Lung (tissue), 12 donors: ENCODE data around the gene MAP1S. TPM values are rescaled to one million over a fixed set of nuclear protein-coding genes. Genes with fewer than 3 reads are reported as not detected.
A peak's percentile ranks its signal among the peaks of the same experiment; 100 is the strongest.

ENCODE experiments used
- ATAC-seq: fragments of 200-7000 bp; cut with Tn5 transposase; one replicate; pipeline ENCODE4 v1.9.1; 2020; ENCODE audit warnings: moderate number of reproducible peaks; ENCODE audit not compliant: insufficient read depth, low FRiP score
- DNase-seq, 3 donors: peaks; one replicate each; pipeline ENCODE4 v3.0.0-alpha.2; 2013 to 2017
- H3K27ac ChIP-seq, 2 donors: one replicate each; pipeline ENCODE4 v1.5.1; 2013; ENCODE audit warnings: mild to moderate bottlenecking in 2 of 2, moderate library complexity in 2 of 2, control low read depth in 1 of 2, inconsistent platforms in 1 of 2, low read depth in 1 of 2, low read length in 1 of 2
- H3K27me3 ChIP-seq, 3 donors: one replicate each; pipeline ENCODE4 v1.5.1; 2013; ENCODE audit warnings: low read length in 2 of 3; ENCODE audit not compliant: control insufficient read depth in 3 of 3, insufficient read depth in 3 of 3
- H3K36me3 ChIP-seq, 4 donors: one replicate each; pipeline ENCODE4 v1.5.1; 2013; ENCODE audit warnings: low read length in 4 of 4, mild to moderate bottlenecking in 1 of 4, moderate library complexity in 1 of 4; ENCODE audit not compliant: control insufficient read depth in 4 of 4, insufficient read depth in 4 of 4
- H3K4me1 ChIP-seq, 5 donors: one replicate each; pipeline ENCODE4 v1.5.1; 2013; ENCODE audit warnings: low read length in 5 of 5, mild to moderate bottlenecking in 2 of 5, moderate library complexity in 1 of 5; ENCODE audit not compliant: control insufficient read depth in 5 of 5, insufficient read depth in 5 of 5
- H3K4me3 ChIP-seq: one replicate; pipeline ENCODE4 v1.5.1; 2013; ENCODE audit warnings: mild to moderate bottlenecking, control low read depth, moderate library complexity
- H3K9ac ChIP-seq, 2 donors: one replicate each; pipeline ENCODE4 v1.5.1; 2013; ENCODE audit warnings: low read length in 2 of 2, control low read depth in 1 of 2; ENCODE audit not compliant: insufficient read depth in 1 of 2
- H3K9me3 ChIP-seq, 4 donors: one replicate each; pipeline ENCODE4 v1.5.1; 2013; ENCODE audit warnings: low read length in 3 of 4, mild to moderate bottlenecking in 1 of 4, moderate library complexity in 1 of 4; ENCODE audit not compliant: control insufficient read depth in 4 of 4, insufficient read depth in 3 of 4
- whole genome bisulfite sequencing, 2 donors: extraction: QIAGEN DNeasy Blood & Tissue Kit; methylation state at CpG; one replicate each; pipeline ENCODE4 v1.1.7; 2013; 5-methylcytosine and 5-hydroxymethylcytosine counted together
- polyA plus RNA-seq, 2 donors: library from polyadenylated mRNA; stranded (reverse); fragments of 200-250 nt; gene quantifications; one replicate each; pipeline ENCODE4 v1.2.1, GENCODE V29; 2013
- total RNA-seq, 2 donors: library from RNA; depleted of rRNA in 1 of 2; stranded (reverse); fragments of >200 nt in 1 of 2; gene quantifications; one replicate each; pipeline ENCODE4 v1.2.1, GENCODE V29; 2014 to 2021
- TF ChIP-seq, protein P1 (sequence below): IDR thresholded peaks from 2 replicates; pipeline ENCODE4 v1.5.1; 2012; ENCODE audit warnings: mild to moderate bottlenecking; ENCODE audit errors: control extremely low read depth, extremely low read depth
- donor health status: control.
- donor health status: control.
- donor health status: Bipolar disorder and iron deficiency.
- donor health status: healthy.
- donor health status: DM: yes; HTN: yes; CAD: no.

The MAP1S gene
- total and polyA plus RNA-seq, 4 donors: 32.1 to 71.1 (median 38.4) TPM

DNA sequence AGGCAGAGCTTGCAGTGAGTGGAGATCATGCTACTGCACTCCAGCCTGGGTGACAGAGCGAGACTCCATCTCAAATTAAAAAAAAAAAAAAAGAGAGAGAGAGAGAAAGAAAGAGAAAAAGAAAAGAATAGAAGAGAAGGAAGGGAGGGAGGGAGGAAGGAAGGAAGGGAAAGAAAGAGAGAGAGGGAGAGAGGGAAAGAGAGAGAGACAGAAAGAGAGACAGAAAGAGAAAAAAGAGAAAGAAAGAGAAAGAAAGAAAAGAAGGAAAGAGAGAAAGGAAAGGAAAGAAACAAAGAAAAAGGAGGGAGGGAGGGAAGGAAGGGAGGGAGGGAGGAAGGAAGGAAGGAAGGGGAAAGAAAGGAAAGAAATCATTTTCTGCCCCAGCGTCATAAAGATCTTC is 24.1 kb upstream of the MAP1S start:
- DNase-seq (no peak), ATAC-seq (no peak)
- Histone ChIP-seq H3K9ac (no peak overlapping the region), H3K36me3 (no peaks in the 10 kb centered on the region), H3K27ac (no peak overlapping the region), H3K4me1 (no peaks in the 10 kb centered on the region), H3K4me3 (no peak overlapping the region), H3K27me3 (no peaks in the 10 kb centered on the region), H3K9me3 (no peaks in the 10 kb centered on the region)
- 64 to 67% methylated on average over 2 of the region's 2 CpGs for WGBS, 2 donors
- TF ChIP-seq, protein P1, sequence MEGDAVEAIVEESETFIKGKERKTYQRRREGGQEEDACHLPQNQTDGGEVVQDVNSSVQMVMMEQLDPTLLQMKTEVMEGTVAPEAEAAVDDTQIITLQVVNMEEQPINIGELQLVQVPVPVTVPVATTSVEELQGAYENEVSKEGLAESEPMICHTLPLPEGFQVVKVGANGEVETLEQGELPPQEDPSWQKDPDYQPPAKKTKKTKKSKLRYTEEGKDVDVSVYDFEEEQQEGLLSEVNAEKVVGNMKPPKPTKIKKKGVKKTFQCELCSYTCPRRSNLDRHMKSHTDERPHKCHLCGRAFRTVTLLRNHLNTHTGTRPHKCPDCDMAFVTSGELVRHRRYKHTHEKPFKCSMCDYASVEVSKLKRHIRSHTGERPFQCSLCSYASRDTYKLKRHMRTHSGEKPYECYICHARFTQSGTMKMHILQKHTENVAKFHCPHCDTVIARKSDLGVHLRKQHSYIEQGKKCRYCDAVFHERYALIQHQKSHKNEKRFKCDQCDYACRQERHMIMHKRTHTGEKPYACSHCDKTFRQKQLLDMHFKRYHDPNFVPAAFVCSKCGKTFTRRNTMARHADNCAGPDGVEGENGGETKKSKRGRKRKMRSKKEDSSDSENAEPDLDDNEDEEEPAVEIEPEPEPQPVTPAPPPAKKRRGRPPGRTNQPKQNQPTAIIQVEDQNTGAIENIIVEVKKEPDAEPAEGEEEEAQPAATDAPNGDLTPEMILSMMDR: no peak

DNA sequence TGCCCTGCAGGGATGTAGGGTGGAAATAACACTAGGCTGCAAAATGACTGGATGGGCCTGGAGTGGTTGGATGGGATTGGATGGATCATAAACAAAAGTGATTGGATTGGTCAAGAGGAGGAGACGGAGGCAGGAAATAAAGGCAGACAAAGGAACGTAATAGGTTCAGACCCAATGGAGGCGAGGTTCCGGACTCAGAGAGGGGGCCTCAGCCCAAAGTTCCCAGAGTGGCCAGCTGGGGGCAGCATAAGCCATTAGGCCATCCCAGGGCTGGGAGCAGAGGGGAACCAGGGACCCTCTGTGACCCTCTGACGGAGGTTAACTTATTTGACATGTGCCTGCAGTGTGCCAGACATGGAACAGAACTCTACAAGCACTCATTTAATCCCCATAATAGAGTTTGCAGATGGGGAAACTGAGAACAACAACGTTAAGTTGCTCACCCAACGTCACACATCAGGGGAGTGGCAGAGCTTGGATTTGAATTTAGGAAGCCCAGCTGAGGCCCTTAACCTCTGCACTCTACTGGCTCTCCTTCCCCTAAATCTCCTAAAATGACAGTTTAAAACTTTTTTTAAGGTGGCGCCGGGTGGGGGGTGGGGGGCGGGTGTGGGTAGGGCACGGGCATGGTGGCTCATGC is 15.3 kb upstream of the MAP1S start:
- ATAC-seq (peak; percentile 58), DNase-seq (peak in 1 of 3 donors; percentile 16)
- no peaks in the 10 kb centered on the region for H3K36me3 ChIP-seq
- no peak overlapping the region for H3K9ac ChIP-seq
- H3K27me3 ChIP-seq: no peaks in the 10 kb centered on the region
- no peaks in the 10 kb centered on the region for H3K9me3 ChIP-seq
- no peak overlapping the region for H3K27ac ChIP-seq
- WGBS, 2 donors: 41 to 48% methylated on average over 11 of the region's 11 CpGs
- TF ChIP-seq, protein P1: peak; percentile 65
- no peaks in the 10 kb centered on the region for H3K4me1 ChIP-seq
- H3K4me3 ChIP-seq: no peak overlapping the region

DNA sequence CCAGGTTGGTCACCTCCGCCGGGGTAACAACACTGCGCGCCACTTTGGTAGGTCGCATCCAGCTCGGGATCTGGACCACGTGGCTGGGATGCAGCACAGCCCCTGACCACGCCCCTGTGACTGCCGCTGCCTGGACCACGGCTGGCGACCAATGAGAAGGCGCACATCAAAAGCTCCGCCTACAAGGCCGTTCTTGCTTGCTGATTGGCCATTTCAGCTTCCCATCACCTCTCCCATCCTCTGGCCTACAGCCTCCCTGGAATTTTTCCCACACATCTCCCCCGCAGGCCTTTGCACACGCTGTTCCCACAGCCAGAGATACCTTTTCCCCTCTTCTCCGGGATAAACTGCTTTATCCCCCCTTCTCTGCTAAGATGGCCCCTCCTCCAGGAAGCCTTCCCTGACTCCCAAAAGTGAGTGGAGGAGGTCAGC is 12.5 kb upstream of the MAP1S start:
- no peak overlapping the region for H3K27ac ChIP-seq
- no peak overlapping the region for H3K9ac ChIP-seq
- H3K9me3 ChIP-seq: no peaks in the 10 kb centered on the region
- H3K27me3 ChIP-seq: no peaks in the 10 kb centered on the region
- WGBS, 2 donors: 39 to 49% methylated on average over 15 to 17 of the region's 17 CpGs
- H3K4me3 ChIP-seq: no peak overlapping the region
- DNase-seq: no peak
- no peak for ATAC-seq
- no peaks in the 10 kb centered on the region for H3K4me1 ChIP-seq
- no peaks in the 10 kb centered on the region for H3K36me3 ChIP-seq
- TF ChIP-seq, protein P1: no peak

DNA sequence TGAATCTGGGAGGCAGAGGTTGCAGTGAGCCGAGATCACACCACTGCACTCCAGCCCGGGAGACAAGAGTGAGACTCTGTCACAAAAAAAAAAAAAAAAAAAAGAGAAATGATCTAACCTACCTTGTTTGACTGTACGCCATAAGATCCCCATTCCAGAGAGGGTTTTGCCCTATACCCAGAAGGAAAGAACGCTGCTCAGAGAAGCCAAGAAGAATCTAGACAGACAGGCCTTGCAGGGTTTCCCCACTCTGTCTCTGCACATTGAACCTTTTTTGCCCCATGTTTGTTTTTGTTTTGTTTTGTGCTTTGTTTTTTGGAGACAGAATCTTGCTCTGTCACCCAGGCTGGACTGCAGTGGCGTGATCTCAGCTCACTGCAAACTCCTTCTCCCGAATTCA is 7.4 kb upstream of the MAP1S start:
- H3K27ac ChIP-seq: no peak overlapping the region
- TF ChIP-seq, protein P1: no peak
- DNase-seq: no peak
- H3K4me1 ChIP-seq: peaks cover 0 to under 1% (median 0%) of the 10 kb centered on the region in 5 donors
- 64 to 77% methylated on average over 5 to 6 of the region's 6 CpGs for WGBS, 2 donors
- H3K27me3 ChIP-seq: no peaks in the 10 kb centered on the region
- ATAC-seq: no peak
- no peaks in the 10 kb centered on the region for H3K36me3 ChIP-seq
- no peak overlapping the region for H3K9ac ChIP-seq
- no peak overlapping the region for H3K4me3 ChIP-seq
- no peaks in the 10 kb centered on the region for H3K9me3 ChIP-seq
